GM23248 (cell line): Measurements from ENCODE around the gene INSIG2. TPM values are rescaled to one million over a fixed set of nuclear protein-coding genes. Genes with fewer than 3 reads are reported as not detected.

Experiments
- DNase-seq: peaks from one replicate; pipeline ENCODE4 v3.0.0-alpha.2; 2015
- H2AFZ ChIP-seq: fragments of 200-600 bp; sonication (generic); 2 replicates; pipeline ENCODE4 v1.6.1; 2016; ENCODE audit warnings: antibody characterized with exemption
- H3F3A ChIP-seq: fragments of 200-600 bp; sonication (generic); 2 replicates; pipeline ENCODE4 v1.6.1; 2016; ENCODE audit warnings: mild to moderate bottlenecking, antibody characterized with exemption, mixed run types; ENCODE audit not compliant: insufficient read depth
- H3K27ac ChIP-seq: fragments of 200-600 bp; sonication (generic); 2 replicates; pipeline ENCODE4 v1.5.1; 2016; ENCODE audit warnings: mild to moderate bottlenecking
- H3K27me3 ChIP-seq: fragments of 200-600 bp; sonication (generic); replicated peaks from 2 replicates; pipeline ENCODE4 v1.6.1; 2016; ENCODE audit warnings: mild to moderate bottlenecking; ENCODE audit not compliant: insufficient read depth
- H3K36me3 ChIP-seq: fragments of 200-600 bp; sonication (generic); 2 replicates; pipeline ENCODE4 v1.6.1; 2016; ENCODE audit warnings: low read depth, mild to moderate bottlenecking
- H3K4me1 ChIP-seq: fragments of 200-600 bp; sonication (generic); 2 replicates; pipeline ENCODE4 v1.6.1; 2016; ENCODE audit warnings: mild to moderate bottlenecking; ENCODE audit not compliant: insufficient read depth
- H3K4me2 ChIP-seq: fragments of 200-600 bp; sonication (generic); one replicate; pipeline ENCODE4 v1.6.1; 2016; ENCODE audit warnings: mild to moderate bottlenecking; ENCODE audit not compliant: unreplicated experiment
- H3K4me3 ChIP-seq: fragments of 200-600 bp; sonication (generic); 2 replicates; pipeline ENCODE4 v1.5.1; 2016; ENCODE audit warnings: mild to moderate bottlenecking
- H3K79me2 ChIP-seq: fragments of 200-600 bp; sonication (generic); 2 replicates; pipeline ENCODE4 v1.6.1; 2016; ENCODE audit warnings: mild to moderate bottlenecking; ENCODE audit not compliant: insufficient read depth
- H3K9ac ChIP-seq: fragments of 200-600 bp; sonication (generic); 2 replicates; pipeline ENCODE4 v1.6.1; 2016; ENCODE audit warnings: mild to moderate bottlenecking
- H3K9me2 ChIP-seq: fragments of 200-600 bp; sonication (generic); 2 replicates; pipeline ENCODE4 v1.6.1; 2016; ENCODE audit warnings: mixed run types, mild to moderate bottlenecking, moderate library complexity; ENCODE audit not compliant: insufficient read depth
- H3K9me3 ChIP-seq: fragments of 200-600 bp; sonication (generic); one replicate; pipeline ENCODE4 v1.6.1; 2017; ENCODE audit warnings: low read depth
- H4K20me1 ChIP-seq: fragments of 200-600 bp; sonication (generic); 2 replicates; pipeline ENCODE4 v1.6.0; 2016; ENCODE audit not compliant: insufficient read depth
- EZH2 ChIP-seq: fragments of 200-600 bp; sonication (generic); IDR thresholded peaks from 2 replicates; pipeline ENCODE4 v1.6.1; 2018; ENCODE audit warnings: antibody characterized with exemption, mild to moderate bottlenecking; ENCODE audit not compliant: insufficient read depth, poor library complexity, severe bottlenecking
- EZH2phosphoT487 ChIP-seq: fragments of 200-600 bp; sonication (generic); IDR thresholded peaks from 2 replicates; pipeline ENCODE4 v1.6.1; 2018; ENCODE audit warnings: antibody characterized with exemption, moderate library complexity, mild to moderate bottlenecking, low read depth; ENCODE audit not compliant: insufficient read depth
- WGBS, 2 experiments: methylation state at CpG; one replicate each; pipeline ENCODE4 v1.1.6; 2015 to 2017; ENCODE audit warnings: low lambda C conversion rate in 2 of 2, low coverage in 1 of 2; ENCODE audit errors: missing lambda C conversion rate in 2 of 2; 5-methylcytosine and 5-hydroxymethylcytosine counted together
- in situ Hi-C: fragments of 300-500 bp; cut with MboI; formaldehyde crosslinking; loops from 2 replicates; pipeline ENCODE4 v1.15.0; 2020
- polyA plus RNA-seq: library from polyadenylated mRNA; unstranded; fragments of >200 nt; fragmentation: Nextera tagmentation; extraction: Ambion mirVana; gene quantifications from 2 replicates; pipeline ENCODE4 v1.2.1, GENCODE V29; 2016
- total RNA-seq: library from RNA; depleted of rRNA; stranded (reverse); fragments of >200 nt; shearing (Covaris generic); gene quantifications from 2 replicates; pipeline ENCODE4 v1.2.3, GENCODE V29; 2014

Gene INSIG2
- total and polyA plus RNA-seq, 2 experiments from 2014 or later = 13.0 to 36.1 TPM

- no peaks in the 10 kb centered on the region for H4K20me1 ChIP-seq
- H3K9ac ChIP-seq = no peak overlapping the region
- H3F3A ChIP-seq = peaks cover 12% of the 10 kb centered on the region
- no peaks in the 10 kb centered on the region for H3K79me2 ChIP-seq
- peaks cover 22% of the 10 kb centered on the region for H3K4me1 ChIP-seq
- H3K4me2 ChIP-seq = no peak overlapping the region
- no peak overlapping the region for H3K4me3 ChIP-seq
- H3K9me2 ChIP-seq = no peaks in the 10 kb centered on the region
- in situ Hi-C loops = no loop called here
- TF ChIP-seq EZH2 = no peak
- no peak for TF ChIP-seq EZH2phosphoT487
- peaks cover 5% of the 10 kb centered on the region; the same call in 1 of the 2 replicates for H3K27me3 ChIP-seq
- 94 to 97% methylated on average over 1 of the region's 1 CpG for WGBS, 2 experiments
- H3K27ac ChIP-seq = no peak overlapping the region
- no peak overlapping the region for H2AFZ ChIP-seq
- no peak for DNase-seq
- no peaks in the 10 kb centered on the region for H3K9me3 ChIP-seq
- H3K36me3 ChIP-seq = no peaks in the 10 kb centered on the region
Measured at GRCh38 chr2:118045286-118045685, 43.0 kb upstream of the INSIG2 start.

GRCh38 chr2:118046634-118047210, 41.5 kb upstream of the INSIG2 start:
- H3K4me2 ChIP-seq = peak overlapping the region; percentile 46
- in situ Hi-C loops = no loop called here
- 0 out of 2 replicates have a peak, but pooled peaks cover 5% of the 10 kb centered on the region for H3K27me3 ChIP-seq
- 0 out of 2 replicates have a peak overlapping the region, but pooled peaks have one; percentile 16 for H3K4me3 ChIP-seq
- no peaks in the 10 kb centered on the region for H3K79me2 ChIP-seq
- H3K9me2 ChIP-seq = no peaks in the 10 kb centered on the region
- H3K4me1 ChIP-seq = peaks cover 25% of the 10 kb centered on the region
- peaks cover 12% of the 10 kb centered on the region for H3F3A ChIP-seq
- peak; percentile 81 for DNase-seq
- H3K9me3 ChIP-seq = no peaks in the 10 kb centered on the region
- 2 to 4% methylated on average over 4 of the region's 4 CpGs for WGBS, 2 experiments
- TF ChIP-seq EZH2 = no peak
- TF ChIP-seq EZH2phosphoT487 = no peak
- H3K9ac ChIP-seq = 0 out of 2 replicates have a peak overlapping the region, but pooled peaks have one; percentile 5
- no peak overlapping the region for H3K27ac ChIP-seq
- peak overlapping the region; percentile 6; the same call in 1 of the 2 replicates for H2AFZ ChIP-seq
- H4K20me1 ChIP-seq = no peaks in the 10 kb centered on the region
- no peaks in the 10 kb centered on the region for H3K36me3 ChIP-seq

GRCh38 chr2:118047380-118047826, 40.9 kb upstream of the INSIG2 start:
- H3K27me3 ChIP-seq = 0 out of 2 replicates have a peak, but pooled peaks cover 5% of the 10 kb centered on the region
- no peaks in the 10 kb centered on the region for H3K79me2 ChIP-seq
- DNase-seq = peak; percentile 77
- in situ Hi-C loops = no loop called here
- no peaks in the 10 kb centered on the region for H3K9me3 ChIP-seq
- H3K4me1 ChIP-seq = peaks cover 25% of the 10 kb centered on the region
- H3K9me2 ChIP-seq = no peaks in the 10 kb centered on the region
- H3K4me3 ChIP-seq = 0 out of 2 replicates have a peak overlapping the region, but pooled peaks have one; percentile 16
- H3F3A ChIP-seq = peaks cover 12% of the 10 kb centered on the region
- H3K9ac ChIP-seq = 0 out of 2 replicates have a peak overlapping the region, but pooled peaks have one; percentile 5
- H3K4me2 ChIP-seq = peak overlapping the region; percentile 46
- H3K27ac ChIP-seq = no peak overlapping the region
- 42 to 46% methylated on average over 3 of the region's 3 CpGs for WGBS, 2 experiments
- TF ChIP-seq EZH2phosphoT487 (no peak), EZH2 (no peak)
- peak overlapping the region; percentile 6; the same call in 1 of the 2 replicates for H2AFZ ChIP-seq
- no peaks in the 10 kb centered on the region for H3K36me3 ChIP-seq
- H4K20me1 ChIP-seq = no peaks in the 10 kb centered on the region

- H3K36me3 ChIP-seq = no peaks in the 10 kb centered on the region
- H3K79me2 ChIP-seq = no peaks in the 10 kb centered on the region
- no peak for TF ChIP-seq EZH2
- TF ChIP-seq EZH2phosphoT487 = no peak
- H3F3A ChIP-seq = peaks cover 12% of the 10 kb centered on the region
- in situ Hi-C loops = no loop called here
- no peak overlapping the region for H3K4me3 ChIP-seq
- no peaks in the 10 kb centered on the region for H3K9me2 ChIP-seq
- no peaks in the 10 kb centered on the region for H3K9me3 ChIP-seq
- H3K27me3 ChIP-seq = 0 out of 2 replicates have a peak, but pooled peaks cover under 1% of the 10 kb centered on the region
- peaks cover 25% of the 10 kb centered on the region for H3K4me1 ChIP-seq
- H2AFZ ChIP-seq = no peak overlapping the region
- peak; percentile 61 for DNase-seq
- peak overlapping the region; percentile 46 for H3K4me2 ChIP-seq
- no peak overlapping the region for H3K9ac ChIP-seq
- no peaks in the 10 kb centered on the region for H4K20me1 ChIP-seq
- H3K27ac ChIP-seq = no peak overlapping the region
- 73 to 82% methylated on average over 3 of the region's 3 CpGs for WGBS, 2 experiments
Measured at GRCh38 chr2:118048401-118048800, 39.9 kb upstream of the INSIG2 start.
